OCI-LY1 (cell line): ENCODE measurements around the gene TNS1.

ENCODE experiments used
- CTCF ChIP-seq: fragments of 200-600 bp; sonication (generic), shearing (Covaris generic); IDR thresholded peaks from 2 replicates; pipeline ENCODE4 v1.5.1; 2017; ENCODE audit warnings: mild to moderate bottlenecking, antibody characterized with exemption, low read length, moderate library complexity, mixed read lengths
- EZH2 ChIP-seq: fragments of 200-600 bp; sonication (generic), shearing (Covaris generic); IDR thresholded peaks from 2 replicates; pipeline ENCODE4 v1.8.0; 2017; ENCODE audit warnings: borderline replicate concordance, mixed run types, mild to moderate bottlenecking, antibody characterized with exemption, low read length, moderate library complexity, mixed read lengths

- TF ChIP-seq CTCF (no peak), EZH2 (no peak)
These were observed 199.7 kb downstream of the TNS1 start for GRCh38 chr2:217802876-217803652.
